Measurements from ENCODE around the gene ZFYVE26. TPM values are rescaled to one million over a fixed set of nuclear protein-coding genes. Genes with fewer than 3 reads are reported as not detected.
"Not testable (repeated sequence)": the region's sequence is repeated elsewhere in the genome, so short reads cannot be mapped to it uniquely, and the experiment has no call there.

Gene ZFYVE26
- total RNA-seq, result 21.0 TPM

DNA sequence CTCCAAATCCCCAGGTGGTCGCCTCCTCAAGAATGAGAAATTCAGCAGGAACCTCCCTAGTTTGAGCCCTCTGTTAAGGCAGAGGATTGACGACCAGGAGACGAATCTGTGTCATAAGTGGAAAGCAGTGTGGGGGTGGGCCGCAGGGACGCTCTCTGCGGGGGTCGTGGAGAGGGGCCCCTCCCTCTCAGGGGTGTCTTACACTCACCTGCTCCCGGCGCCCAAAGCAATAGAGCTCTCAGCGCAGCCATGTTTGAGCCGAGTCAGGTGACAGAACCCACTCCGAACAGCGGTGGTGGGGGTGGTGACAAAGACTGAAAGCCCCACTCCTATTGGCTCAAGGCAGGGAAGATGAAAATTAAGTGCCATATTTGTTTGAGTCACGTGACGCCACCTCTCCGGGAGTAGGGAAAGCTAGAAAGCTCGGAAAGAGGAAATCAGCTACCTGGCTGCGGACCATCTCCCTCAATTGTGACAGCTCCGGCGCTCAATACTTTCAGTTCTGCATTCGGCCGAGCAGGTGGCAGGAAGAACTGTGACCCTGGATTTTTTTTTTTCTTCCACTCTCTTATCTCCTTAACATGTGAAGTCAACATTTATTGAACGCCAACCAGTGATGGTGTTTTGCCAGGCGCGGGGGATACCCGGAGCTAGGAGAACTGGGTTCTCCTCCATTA, at the start of gene ZFYVE26:
TSS of gene ZFYVE26 (minus strand) at position 265 of the 677 bp plus-strand sequence. CDS start 627 bp downstream, outside the sequence.
- peak; percentile 96 for DNase-seq (ENCODE audit: low spot score)

DNA sequence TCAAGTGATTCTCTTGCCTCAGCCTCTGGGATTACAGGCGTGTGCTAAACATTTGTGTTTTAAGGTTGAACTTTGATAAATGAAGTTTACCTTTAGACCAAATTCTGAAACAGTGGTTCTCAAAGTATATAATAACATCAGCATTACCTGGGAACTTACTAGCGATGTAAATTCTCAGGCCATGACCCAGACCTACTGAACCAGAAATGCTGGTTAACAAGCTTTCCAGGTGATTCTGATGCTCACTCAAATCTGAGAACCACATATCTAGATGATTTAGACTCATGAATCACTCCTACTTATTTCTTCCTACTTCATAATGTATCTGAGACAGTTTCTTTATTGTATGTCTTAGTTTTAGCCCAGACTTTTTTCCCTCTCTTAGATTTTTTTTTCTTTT, 46.8 kb upstream of the ZFYVE26 start:
- no peak for DNase-seq (ENCODE audit: low spot score)

DNA sequence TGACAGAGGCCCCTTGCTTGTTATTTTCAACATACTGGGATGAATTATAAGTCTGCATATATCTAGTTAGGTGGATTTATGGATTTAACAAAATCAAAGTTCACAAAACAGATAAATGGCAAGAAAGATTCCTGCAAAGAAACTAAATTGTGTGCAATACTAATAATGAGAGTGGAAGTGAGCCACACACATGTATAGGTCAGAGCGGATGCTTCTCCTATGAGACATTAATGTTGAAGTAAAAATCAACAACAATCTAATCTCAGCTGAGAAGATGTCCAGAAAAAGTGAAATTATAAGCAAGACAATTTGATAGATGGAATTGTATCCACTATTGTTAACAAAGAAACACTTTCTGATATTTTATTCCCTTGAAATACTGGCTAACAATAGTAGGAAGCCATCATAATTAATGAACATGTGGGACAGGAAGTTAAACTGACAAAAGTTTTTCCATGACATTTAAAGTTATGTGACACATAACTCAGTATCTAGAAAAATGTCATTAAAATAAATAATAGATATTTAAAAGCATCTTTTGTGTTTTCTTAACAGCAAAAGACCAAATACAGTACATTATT, 42.9 kb upstream of the ZFYVE26 start:
- DNase-seq (ENCODE audit: low spot score), result no peak

DNA sequence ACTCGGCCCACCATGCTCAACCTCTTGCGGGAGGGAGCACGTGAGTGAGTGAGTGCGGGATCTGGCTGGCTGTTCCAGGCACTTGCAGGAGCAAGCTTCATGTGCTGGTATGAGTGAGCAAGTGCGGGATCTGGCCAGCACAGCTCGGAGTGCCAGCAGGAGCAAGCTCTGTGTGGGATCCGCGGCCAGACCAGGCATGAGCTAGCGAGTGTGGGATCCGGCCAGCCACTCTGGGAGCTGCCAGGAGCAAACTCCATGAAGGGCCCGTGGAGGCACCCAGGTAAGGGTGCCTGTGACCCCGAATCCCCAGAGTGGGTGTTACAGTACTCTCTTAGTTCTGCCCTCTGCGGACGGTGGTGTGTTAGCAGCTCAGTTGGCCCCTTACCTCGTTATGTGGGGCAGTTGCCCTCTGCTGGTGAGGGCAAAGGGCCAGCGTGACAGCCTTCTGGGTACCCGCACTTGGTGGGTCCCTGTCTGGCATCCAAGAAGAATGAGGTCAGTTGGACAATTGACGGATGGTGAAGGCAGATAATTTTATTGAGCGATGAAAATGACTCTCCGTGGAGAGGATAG, 41.5 kb upstream of the ZFYVE26 start:
- DNase-seq (ENCODE audit: low spot score), result no peak

DNA sequence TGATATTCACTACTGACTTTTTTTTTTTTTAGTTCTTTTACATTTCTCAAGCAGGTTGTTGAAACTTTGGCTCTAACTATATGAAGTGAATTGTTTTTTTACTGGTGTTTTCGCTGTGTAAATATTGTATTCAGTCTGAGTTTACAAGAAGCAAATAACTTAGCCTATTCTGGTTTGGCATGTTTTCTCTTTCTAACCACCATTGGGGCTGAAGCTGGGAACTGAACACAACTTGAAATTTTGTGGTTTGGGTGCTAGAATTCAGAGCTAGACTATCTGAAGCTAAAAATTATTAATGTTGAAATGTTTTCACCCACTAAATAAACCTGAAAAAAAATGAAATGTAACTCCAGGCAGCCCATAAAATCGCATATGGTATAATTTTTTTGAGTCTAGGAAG, 40.4 kb upstream of the ZFYVE26 start:
- DNase-seq (ENCODE audit: low spot score), result no peak

DNA sequence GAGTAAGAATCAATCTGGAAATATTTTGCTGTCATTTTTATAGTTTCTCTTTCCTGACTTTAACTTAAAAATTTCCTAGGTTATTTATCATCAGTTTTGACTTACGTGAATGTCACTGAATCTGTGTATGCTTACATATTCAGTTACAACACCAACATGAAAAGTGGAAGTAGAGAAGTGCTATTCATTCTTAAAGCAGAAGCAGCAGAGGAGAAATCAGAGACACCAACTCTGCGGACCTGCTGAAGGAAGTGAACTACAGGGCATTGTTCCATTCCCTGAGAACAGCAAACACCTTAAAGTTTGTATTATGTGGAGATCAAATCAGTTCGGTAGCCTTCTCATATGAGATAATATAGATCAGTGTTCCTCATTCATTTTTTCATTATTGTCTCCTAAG, 37.3 kb upstream of the ZFYVE26 start:
- DNase-seq (ENCODE audit: low spot score), result no peak

DNA sequence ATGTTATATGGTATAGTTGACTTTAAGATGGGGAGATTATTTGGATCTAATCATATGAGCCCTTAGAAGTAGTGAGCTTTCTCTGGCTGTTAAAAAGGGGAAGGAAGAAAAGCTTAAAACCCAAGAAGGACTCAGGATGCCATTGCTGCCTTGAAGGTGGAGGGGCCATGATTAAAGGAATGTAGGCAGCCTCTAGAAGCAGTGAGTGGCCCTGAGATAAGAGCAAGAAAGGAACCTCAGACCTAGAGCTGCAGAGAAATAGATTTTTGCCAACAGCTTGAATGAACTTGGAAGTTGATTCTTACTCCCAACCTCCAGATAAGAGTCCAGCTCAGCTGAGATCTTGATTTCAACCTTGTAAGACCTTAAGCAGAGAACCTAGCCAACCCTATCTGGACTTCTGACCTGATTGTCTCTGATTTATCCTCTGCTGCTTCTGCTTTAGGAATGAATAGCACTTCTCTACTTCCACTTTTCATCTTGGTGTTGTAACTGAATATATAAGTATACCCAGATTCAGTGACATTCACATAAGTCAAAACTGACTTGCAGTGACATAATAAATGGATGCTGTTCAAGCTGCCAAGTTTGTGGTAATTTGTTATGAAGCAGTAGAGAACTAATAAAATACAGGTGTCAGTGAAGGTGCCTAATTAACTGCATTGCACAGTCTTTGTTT, 36.7 kb upstream of the ZFYVE26 start:
- DNase-seq (ENCODE audit: low spot score), result no peak

DNA sequence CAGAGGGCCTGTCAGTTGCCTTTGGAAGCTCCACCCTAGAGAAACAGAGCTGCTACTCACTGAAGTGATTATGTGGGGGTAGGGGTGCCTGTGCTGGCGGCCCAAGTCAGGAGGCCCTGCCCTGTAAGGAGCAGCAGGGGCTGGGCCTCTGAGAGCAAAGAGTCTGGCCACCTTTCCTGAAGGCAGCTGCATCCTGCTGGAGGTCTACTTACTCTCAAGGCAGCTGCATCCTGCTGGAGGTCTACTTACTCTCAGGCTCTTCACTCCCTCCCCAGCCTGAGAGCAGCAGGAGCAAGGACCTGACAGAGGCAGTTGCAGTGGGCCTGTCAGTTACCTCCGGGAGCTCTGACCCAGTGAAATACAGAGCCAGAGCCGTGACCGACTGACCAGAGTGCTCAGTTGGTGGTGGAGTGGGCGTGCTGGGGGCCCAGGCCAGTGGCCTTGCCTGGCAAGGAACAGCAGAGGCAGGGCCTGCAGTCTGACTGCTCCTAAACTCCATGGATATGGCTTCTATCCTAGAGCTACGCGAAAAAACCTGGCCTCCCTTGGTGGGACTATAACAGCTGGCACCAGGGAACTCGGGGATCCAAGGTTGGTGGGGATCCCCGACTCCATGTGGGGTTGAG, 35.5 kb upstream of the ZFYVE26 start:
- DNase-seq (ENCODE audit: low spot score), result no peak

DNA sequence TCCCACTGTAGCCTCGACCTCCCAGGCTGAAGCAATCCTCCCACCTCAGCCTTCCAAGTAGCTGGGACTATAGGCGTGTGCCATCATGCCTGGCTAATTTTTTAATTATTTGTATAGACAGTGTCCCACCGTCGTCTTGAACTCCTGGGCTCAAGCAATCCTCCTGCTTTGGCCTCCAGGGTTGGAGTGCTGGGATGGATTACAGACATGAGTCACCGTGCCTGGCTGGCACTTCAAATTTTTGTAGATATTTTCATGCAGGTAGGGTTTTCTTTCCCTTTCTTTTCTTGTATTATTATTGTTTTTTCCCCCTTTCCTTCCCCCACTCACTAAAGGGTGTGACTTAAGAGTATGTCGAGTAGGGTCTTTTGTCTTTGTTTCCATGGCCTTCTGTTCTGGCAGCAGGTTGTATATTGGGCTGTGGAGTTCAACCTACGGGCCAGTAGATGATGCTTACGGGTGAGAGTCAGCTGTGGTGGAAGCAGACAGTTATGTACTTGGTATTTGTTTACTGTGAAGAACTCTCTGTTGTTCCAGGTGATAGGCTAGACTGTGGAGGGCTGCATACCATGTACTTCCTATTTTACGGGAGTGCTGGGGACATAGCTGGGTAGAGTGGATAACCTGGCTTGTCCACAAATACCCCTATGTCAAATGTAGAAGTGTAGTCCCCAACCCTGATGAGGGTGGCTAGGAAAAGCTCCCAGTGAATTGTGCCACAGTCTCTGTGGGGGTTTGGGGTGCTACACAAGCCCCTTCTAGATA, 33.9 kb upstream of the ZFYVE26 start:
- no peak for DNase-seq (ENCODE audit: low spot score)

DNA sequence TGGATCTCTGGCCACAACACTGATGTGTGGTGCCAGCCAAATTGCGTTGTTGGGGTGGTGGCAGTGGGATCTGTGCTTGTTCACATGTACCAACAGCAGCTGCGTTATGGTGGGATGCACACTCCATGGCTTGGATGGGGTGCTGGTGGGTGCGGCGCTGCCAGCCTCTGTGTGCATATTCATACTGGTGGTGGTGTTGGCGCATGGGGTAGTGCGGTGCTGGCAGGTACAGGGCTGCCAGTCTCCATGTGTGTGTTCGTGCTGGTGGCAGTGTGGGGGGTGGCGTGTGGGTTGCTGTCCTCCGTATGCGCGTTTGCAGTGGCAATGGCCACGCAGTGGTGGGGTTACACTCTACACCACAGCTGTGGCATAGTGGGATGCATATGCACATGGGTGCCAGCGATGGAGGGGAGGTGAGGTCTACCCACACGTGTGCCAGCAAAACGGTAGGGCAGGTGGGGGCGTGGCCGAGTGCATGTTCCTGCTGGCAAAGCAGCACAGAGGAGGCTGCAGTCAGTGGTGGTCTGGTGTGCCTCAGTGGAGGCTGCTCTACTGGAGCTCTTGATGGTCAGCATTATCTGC, 29.7 kb upstream of the ZFYVE26 start:
- DNase-seq (ENCODE audit: low spot score), result no peak

DNA sequence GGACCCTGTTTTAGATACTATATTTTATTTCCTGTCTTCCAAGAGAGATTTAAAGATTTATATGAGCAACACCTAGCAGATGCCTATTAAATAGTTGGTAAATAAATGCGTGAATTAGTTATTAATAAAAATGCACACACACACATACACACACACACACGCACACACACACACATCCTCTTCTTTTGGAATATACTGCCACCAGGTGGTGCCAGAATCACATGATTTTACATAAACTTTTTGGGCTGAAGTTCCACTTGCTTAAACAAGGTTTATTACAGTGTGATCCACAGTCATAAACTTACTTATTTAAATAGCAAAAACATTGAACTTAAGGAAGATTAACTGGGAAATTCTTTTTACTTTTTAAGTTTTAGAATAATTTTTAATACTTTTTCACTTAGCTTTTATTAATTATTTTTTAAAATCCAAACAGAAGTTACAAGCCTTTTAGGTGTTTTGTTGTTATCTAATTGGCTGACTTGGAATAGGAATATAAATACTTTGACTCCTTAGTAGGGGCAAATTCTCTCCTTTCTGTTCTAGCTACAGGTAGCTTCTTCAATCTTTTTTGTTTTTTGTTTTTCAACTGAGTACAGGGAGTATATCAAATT, 20.7 kb upstream of the ZFYVE26 start:
- peak; percentile 80 for DNase-seq (ENCODE audit: low spot score)

DNA sequence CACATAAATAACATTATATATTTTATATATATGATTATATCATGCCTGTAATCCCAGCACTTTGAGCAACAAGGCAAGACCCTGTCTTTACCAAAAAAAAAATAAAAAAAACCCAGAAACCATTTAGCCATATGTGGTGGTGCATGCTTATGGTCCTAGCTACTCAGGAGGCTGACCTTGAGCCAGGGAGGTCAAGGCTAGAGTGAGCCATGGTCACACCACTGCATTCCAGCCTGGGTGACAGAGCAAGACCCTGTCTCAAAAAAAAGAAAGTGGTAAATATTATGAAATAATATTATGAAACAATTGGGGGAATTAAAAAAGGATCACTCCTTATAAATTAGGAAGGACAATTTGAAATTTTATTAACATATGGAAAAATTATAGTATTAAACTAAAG, 19.2 kb upstream of the ZFYVE26 start:
- no peak for DNase-seq (ENCODE audit: low spot score)

DNA sequence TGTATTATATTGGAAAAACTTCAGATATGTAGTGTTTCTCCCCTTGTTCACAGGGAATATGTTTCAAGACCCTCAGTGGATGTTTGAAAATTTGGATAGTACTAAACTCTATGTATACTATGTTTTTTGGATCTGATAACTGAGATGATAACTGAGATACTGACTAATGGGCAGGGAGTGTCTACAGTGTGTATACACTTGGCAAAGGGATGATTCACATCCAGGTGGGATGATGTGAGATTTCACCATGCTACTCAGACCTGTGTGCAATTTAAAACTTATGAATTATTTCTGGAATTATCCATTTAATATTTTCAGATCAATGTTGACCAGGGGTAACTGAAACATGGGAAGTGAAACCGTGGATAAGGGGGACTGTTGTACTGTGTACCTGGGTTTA, 17.0 kb upstream of the ZFYVE26 start:
- DNase-seq (ENCODE audit: low spot score), result no peak

DNA sequence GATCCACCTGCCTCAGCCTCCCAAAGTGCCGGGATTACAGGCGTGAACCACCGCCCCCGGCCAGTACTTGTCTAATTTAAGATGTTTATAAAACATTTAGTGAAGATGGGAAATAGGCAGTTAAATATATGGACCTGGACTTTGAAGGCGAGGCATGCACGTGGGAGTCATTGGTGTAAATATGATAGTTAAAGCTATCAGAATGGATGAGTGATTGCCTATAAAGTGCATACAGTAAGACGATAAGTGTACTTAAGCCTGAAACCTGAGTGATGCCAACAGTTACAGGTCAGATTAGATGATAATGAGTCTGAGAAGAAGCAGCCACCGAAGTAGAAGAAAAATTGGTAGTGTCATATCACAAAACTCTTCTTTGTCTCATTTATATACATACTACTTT, 14.7 kb upstream of the ZFYVE26 start:
- no peak for DNase-seq (ENCODE audit: low spot score)

DNA sequence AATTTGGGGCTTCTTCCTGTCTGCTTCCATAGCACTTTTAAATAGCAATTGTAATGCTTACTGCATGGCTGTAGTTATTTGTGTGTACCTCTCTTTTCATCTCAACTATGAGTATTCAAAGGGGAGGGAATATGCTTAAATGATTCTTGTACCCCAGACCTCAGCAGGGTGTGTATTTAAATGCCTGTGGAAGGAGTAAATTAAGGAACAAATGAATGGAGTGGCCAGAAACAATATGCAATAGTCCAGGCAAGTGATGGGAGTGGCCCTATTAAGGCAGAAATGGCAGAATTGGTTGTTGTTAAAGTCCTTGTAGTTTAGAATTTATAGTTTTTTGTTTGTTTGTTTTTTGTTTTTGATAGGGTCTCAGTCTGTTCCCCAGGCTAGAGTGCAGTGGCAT, 4.7 kb upstream of the ZFYVE26 start:
- no peak for DNase-seq (ENCODE audit: low spot score)

DNA sequence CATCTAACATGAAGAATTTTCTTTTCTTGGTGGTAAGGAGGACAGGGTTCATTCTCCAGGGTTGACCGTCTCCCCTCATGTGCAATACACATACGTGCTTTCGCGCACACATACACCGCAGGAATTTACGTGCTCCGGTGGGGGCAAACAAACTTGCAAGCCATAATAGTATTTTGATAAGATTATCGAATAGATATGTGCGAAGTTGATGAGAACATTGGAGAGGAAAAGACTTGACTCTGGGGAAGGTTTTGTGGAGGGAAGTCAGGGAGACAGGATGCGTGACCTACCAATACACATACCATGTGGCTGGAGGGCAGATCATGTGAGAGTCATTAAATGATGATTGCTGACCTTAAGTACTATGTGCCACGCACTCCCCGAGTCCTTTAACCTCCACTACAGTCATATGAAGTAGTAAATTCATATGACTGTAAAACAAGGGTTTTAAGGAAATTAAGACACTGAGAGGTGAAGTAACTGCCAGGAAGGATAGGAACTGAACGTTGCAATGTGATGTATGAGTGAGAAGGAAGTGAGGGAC, 4.1 kb upstream of the ZFYVE26 start:
- no peak for DNase-seq (ENCODE audit: low spot score)

DNA sequence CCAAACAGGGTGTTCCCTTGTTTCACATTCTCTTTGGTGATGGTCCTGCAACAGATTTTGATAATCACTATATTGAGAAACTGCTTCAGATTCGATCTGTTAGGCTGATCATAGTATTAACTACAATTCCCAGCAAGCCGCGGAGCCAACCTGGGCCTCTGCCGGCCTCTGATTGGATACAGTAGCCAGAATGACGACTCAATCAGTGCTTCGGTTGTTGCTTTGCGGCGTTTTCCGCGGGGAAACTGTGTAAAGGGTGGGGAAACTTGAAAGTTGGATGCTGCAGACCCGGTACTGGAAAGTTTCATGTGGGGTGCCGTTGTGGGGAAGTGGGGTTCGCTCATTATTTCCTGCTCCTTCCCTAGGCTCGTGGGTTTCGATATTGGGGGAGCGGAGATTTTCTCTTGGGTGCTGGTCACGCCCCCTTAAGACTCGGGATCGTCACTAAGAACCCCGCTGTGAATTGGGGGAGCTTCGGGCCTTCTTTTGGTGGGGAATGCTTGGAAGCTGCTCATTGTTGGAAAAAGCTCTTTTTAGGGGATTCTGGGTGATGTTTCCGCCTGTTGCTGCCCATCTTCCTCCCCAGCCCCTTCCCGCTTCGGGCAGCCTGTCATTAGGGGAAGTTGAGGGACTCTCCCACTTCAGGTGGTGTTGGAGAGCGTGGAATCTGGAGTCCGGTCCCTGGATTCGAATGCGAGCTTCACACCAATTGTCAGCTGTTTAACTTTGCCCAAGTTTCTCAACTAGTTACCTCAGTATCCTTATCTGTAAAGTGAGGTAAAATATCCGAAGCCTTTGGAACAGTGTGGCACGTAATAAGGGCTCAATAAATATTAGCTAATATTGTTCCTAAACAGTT, 3.4 kb upstream of the ZFYVE26 start, which contains the start of gene RAD51B:
TSS of gene RAD51B (plus strand) at position 217 of the 859 bp plus-strand sequence.
- DNase-seq (ENCODE audit: low spot score), result peak; percentile 90

DNA sequence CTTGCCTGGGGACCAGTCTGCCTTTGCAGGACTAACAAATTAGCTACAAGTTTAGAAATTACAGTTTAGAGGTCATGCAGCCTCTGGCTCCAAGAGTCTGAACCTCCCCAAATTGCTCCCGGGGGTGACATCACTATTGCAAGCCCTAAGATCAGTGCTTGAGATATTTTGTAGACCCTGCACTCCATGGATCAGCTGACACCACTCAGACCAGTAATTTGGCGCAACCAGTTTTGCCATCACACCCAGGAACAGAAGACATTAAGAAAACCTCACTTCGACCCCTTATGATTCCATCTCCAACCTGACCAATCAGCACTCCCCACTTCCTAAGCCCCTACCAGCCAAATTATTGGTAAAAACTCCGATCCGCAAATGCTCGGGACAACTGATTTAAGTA, 2.1 kb upstream of the ZFYVE26 start:
- DNase-seq (ENCODE audit: low spot score), result not testable (repeated sequence)

DNA sequence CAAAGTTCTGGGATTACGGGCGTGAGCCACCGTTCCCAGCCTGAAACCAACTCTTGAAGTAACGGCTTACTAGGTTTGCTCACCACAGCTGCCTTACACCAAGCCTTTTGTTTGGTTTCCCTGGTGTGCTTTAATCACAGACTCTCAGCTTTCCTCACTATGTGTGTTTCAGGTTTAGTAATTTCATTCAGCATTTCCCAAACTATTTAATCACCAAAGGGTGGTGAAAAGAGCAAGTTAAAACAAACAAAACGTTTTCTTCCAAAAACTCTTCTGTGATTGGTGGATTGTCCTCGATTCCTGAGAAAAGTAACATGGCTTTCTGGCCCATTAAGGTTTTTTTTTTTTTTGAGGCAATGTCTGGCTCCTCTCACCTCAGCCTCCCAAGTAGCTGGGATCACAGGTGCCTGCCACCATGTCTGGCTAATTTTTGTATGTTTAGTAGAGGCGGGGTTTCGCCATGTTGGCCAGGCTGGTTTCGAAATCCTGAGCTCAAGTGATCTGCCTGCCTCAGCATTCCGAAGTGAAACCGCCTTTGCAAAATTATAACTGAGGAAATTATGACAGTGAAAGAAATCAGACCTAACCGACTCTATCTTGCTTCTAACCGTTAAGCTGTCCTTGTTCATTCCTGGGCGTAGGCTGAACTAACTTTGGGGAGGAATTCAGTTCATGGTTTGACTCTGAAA, 1.5 kb upstream of the ZFYVE26 start:
- no peak for DNase-seq (ENCODE audit: low spot score)
